ENCODE results near the gene FAM24B. TPM values are rescaled to one million over a fixed set of nuclear protein-coding genes. Genes with fewer than 3 reads are reported as not detected.
"Not testable (repeated sequence)": the region's sequence is repeated elsewhere in the genome, so short reads cannot be mapped to it uniquely, and the experiment has no call there.

Gene FAM24B
- 1 to 10 TPM; 3.2 to 7.2 (median 3.8) TPM for polyA plus RNA-seq (ENCODE audit: insufficient read length in 3 of 3)

GRCh38 chr10:122879339-122880273 is at the start of gene FAM24B:
Gene FAM24B, minus strand, starts transcription at chr10:122879581. Its CDS starts 29,066 bp downstream, at chr10:122850515.
- DNase-seq (ENCODE audit: low read depth in 3 of 3, low spot score in 2 of 3), result peak; percentile 93 to 98 (median 97)

GRCh38 chr10:122915700-122916099 is 36.3 kb upstream of the FAM24B start:
- DNase-seq (ENCODE audit: low read depth in 3 of 3, low spot score in 2 of 3), result no peak

GRCh38 chr10:122911889-122912484 is 32.6 kb upstream of the FAM24B start:
- peak; percentile 27 to 63 (median 43) for DNase-seq (ENCODE audit: low read depth in 3 of 3, low spot score in 2 of 3)

- DNase-seq (ENCODE audit: low read depth in 3 of 3, low spot score in 2 of 3), result no peak
Observed at GRCh38 chr10:122910310-122910709, 30.9 kb upstream of the FAM24B start, which contains the start of gene FAM24A. Gene FAM24A, plus strand, starts transcription at chr10:122910610. Its CDS starts 1,025 bp downstream, at chr10:122911635.

GRCh38 chr10:122903861-122904260 is 24.5 kb upstream of the FAM24B start:
- DNase-seq (ENCODE audit: low read depth in 3 of 3, low spot score in 2 of 3), result not testable (repeated sequence)

GRCh38 chr10:122894261-122894944 is 15.0 kb upstream of the FAM24B start:
- DNase-seq (ENCODE audit: low read depth in 3 of 3, low spot score in 2 of 3), result no peak

GRCh38 chr10:122884166-122884565 is 4.8 kb upstream of the FAM24B start:
- no peak for DNase-seq (ENCODE audit: low read depth in 3 of 3, low spot score in 2 of 3)

GRCh38 chr10:122882766-122883165 is 3.4 kb upstream of the FAM24B start:
- DNase-seq (ENCODE audit: low read depth in 3 of 3, low spot score in 2 of 3), result no peak

- DNase-seq (ENCODE audit: low read depth in 3 of 3, low spot score in 2 of 3), result no peak
Observed at GRCh38 chr10:122878799-122879338, 512 bp downstream of the FAM24B start.

GRCh38 chr10:122877264-122877663 is 2.1 kb downstream of the FAM24B start:
- no peak for DNase-seq (ENCODE audit: low read depth in 3 of 3, low spot score in 2 of 3)

GRCh38 chr10:122876467-122876855 is 2.9 kb downstream of the FAM24B start:
- DNase-seq (ENCODE audit: low read depth in 3 of 3, low spot score in 2 of 3), result no peak

GRCh38 chr10:122875843-122876466 is 3.4 kb downstream of the FAM24B start:
- no peak for DNase-seq (ENCODE audit: low read depth in 3 of 3, low spot score in 2 of 3)

- not testable (repeated sequence) for DNase-seq (ENCODE audit: low read depth in 3 of 3, low spot score in 2 of 3)
Observed at GRCh38 chr10:122871947-122872346, 7.4 kb downstream of the FAM24B start.

- not testable (repeated sequence) for DNase-seq (ENCODE audit: low read depth in 3 of 3, low spot score in 2 of 3)
Observed at GRCh38 chr10:122868768-122869167, 10.6 kb downstream of the FAM24B start.

GRCh38 chr10:122866757-122867482 is 12.5 kb downstream of the FAM24B start:
- DNase-seq (ENCODE audit: low read depth in 3 of 3, low spot score in 2 of 3), result not testable (repeated sequence)

- DNase-seq (ENCODE audit: low read depth in 3 of 3, low spot score in 2 of 3), result no peak
Observed at GRCh38 chr10:122864901-122865300, 14.5 kb downstream of the FAM24B start.

GRCh38 chr10:122864194-122864592 is 15.2 kb downstream of the FAM24B start:
- no peak for DNase-seq (ENCODE audit: low read depth in 3 of 3, low spot score in 2 of 3)

- DNase-seq (ENCODE audit: low read depth in 3 of 3, low spot score in 2 of 3), result no peak
Observed at GRCh38 chr10:122863216-122864193, 15.9 kb downstream of the FAM24B start.
